ENCODE data around the gene TXNDC11.

Gene TXNDC11

DNA sequence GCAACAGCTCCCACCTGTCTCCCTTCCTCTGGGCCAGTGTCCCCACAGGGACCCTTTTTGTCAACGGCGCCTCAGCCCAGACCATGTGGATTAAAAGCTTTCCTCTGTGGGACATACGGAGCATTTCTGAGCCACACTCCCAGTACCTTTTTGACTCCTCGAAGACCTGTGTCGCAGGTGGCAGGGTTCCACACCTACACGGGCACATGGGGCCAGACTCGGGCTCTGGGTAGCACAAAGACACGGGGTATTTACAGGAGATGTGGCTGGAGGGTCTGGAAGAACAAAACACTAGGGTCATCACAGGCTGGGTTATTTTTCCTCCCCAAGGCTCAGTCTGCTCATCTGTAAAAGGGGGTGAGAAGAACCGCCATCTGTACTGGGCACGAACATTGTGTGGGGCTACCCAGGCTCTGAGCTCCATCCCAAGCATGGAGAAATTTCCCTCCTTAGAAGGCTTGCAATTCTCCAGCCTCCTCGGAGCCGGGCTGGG lies 106.9 kb downstream of the TXNDC11 start:
- TF ChIP-seq, protein P1, sequence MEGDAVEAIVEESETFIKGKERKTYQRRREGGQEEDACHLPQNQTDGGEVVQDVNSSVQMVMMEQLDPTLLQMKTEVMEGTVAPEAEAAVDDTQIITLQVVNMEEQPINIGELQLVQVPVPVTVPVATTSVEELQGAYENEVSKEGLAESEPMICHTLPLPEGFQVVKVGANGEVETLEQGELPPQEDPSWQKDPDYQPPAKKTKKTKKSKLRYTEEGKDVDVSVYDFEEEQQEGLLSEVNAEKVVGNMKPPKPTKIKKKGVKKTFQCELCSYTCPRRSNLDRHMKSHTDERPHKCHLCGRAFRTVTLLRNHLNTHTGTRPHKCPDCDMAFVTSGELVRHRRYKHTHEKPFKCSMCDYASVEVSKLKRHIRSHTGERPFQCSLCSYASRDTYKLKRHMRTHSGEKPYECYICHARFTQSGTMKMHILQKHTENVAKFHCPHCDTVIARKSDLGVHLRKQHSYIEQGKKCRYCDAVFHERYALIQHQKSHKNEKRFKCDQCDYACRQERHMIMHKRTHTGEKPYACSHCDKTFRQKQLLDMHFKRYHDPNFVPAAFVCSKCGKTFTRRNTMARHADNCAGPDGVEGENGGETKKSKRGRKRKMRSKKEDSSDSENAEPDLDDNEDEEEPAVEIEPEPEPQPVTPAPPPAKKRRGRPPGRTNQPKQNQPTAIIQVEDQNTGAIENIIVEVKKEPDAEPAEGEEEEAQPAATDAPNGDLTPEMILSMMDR (IDR thresholded peaks at IDR 0.05), result no peak

DNA sequence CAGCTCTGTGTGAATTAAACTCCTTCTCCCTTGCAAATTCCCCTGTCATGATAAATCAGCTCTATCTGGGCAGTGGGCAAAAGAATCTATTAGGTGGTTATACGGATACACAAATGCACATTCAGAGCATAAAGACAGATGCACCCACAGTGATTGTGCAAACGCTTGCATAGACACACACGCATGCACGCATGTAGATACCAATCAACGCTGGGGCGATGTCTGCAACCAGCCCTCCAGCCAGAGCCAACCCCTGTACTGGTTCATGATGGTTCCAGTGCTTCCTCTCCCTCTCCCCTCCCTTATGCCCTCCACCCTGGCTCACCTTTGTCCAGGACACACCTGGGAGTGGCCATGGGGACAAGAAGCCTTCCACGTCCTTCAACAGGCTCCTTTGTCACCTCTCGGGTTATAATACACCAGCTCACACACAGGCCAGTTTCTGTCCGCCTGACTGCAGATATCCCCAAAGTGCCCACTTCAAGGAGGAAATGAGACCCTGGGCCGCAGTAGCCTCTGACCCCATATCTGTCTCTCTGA lies 107.5 kb downstream of the TXNDC11 start:
- TF ChIP-seq, protein P1 (IDR thresholded peaks at IDR 0.05), result no peak

DNA sequence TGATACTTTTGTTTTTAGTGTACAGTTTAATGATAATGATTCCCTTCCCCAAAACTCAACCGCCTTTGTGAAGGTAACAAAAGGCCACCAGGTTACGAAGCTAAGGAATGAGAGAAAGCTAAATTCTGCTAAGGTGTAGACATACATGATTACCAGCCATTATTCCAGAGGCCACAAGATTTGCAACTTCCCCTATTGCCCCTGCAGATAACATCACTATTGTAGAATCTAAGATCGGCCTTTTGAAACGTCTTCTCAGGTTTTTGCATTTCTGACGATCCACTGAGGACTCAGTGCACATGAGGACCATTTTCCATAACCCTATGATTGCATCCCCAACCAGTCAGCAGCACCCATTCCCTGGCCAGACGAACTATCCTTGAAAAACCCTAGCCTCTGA lies 108.3 kb downstream of the TXNDC11 start:
- TF ChIP-seq, protein P1 (IDR thresholded peaks at IDR 0.05), result no peak

DNA sequence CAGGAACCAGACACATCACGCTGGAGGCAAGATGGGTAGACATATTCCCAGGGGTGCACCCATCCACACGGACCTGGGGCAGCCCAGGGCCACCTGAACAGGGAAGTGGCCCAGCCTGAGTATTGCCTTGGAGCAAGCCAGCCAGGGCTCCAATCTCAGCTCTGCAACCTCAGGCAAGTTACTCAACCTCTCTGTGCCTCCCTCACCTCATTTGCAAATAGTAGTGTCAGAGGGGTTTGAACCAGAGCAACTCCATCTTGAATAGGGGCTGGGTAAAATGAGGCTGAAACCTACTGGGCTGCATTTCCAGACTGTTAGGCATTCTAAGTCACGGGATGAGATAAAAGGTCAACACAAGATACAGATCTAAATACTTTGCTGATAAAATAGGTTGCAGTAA lies 109.5 kb downstream of the TXNDC11 start:
- TF ChIP-seq, protein P1 (IDR thresholded peaks at IDR 0.05), result no peak

DNA sequence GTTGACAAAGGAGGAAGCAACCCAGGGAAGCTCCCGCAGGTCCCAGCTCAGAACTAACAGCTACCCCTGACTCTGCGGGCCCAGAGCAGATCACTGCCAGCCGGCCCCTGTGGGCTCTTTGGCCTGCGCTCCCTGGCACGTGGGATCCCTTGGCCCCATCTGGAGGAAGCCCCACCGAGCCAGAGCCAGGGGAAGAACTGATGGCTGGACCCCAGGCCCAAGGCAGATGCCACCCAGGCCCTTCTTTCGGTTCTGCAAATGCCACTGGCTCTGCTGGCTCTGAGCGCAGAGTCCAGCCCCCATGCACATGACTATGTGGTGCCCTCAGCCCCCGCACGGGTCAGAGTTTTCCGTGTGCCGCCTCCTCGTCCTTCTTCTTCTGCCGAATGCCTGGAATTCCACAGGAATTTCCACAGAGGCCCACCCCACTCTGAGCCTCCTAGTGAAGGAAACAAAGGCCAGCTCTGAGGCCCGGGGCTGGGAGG lies 110.2 kb downstream of the TXNDC11 start:
- TF ChIP-seq, protein P1 (IDR thresholded peaks at IDR 0.05), result no peak

DNA sequence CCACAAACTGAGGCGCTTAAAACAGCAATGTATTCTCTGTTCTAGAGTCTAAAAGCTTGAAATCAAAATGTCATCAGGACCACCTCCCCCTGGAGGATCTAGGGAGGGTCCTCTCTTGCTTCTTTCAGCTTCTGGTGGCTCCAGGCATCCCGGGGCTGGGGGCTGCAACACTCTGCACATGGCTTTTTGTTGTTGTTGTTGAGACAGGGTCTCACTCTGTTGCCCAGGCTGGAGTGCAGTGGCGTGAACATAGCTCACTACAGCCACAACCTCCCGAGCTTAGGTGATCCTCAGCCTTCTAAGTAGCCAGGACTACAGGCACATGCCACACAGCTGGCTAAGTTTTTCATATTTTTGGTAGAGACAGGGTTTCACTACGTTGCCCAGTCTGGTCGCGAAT lies 111.4 kb downstream of the TXNDC11 start:
- TF ChIP-seq, protein P1 (IDR thresholded peaks at IDR 0.05), result no peak

DNA sequence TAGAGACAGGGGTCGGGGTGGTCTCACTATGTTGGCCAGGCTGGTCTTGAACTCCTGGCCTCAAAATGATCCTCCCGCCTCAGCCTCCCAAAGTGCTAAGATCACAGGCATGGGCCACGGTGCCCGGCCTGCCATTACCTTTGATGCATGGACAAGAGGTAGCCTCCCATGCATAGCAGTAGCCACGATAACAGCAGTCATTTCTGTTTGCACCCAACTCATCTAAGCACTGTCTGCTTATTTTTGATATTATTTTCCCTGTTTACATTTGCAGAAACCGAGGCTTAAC lies 111.9 kb downstream of the TXNDC11 start:
- TF ChIP-seq, protein P1 (IDR thresholded peaks at IDR 0.05), result no peak

Data from LNCAP (cell line).